BJ (cell line): ENCODE measurements around the gene PDGFB. TPM values are rescaled to one million over a fixed set of nuclear protein-coding genes. Genes with fewer than 3 reads are reported as not detected.

Experiments
- CTCF ChIA-PET: fragments of 350-600 bp; formaldehyde crosslinking; extraction: SDS; loops from one replicate; lab custom pipeline; 2021; ENCODE audit warnings: antibody characterized with exemption, inconsistent platforms; lab: Yijun Ruan, JAX
- POLR2A ChIA-PET: fragments of 300-600 bp; sonication (Branson Sonifier 250); formaldehyde crosslinking; extraction: SDS; loops from one replicate; lab custom pipeline; 2021; ENCODE audit warnings: antibody characterized with exemption; lab: Charles Lee
- DNase-seq: peaks from one replicate; pipeline ENCODE4 v3.0.0-alpha.2; 2011; ENCODE audit warnings: low read depth
- H3K27me3 ChIP-seq: 2 replicates; pipeline ENCODE4 v1.6.0; 2011; ENCODE audit warnings: low read length; ENCODE audit not compliant: control insufficient read depth, insufficient read depth
- H3K36me3 ChIP-seq: 2 replicates; pipeline ENCODE4 v1.5.1; 2011; ENCODE audit warnings: low read length; ENCODE audit not compliant: control insufficient read depth, insufficient read depth
- H3K4me3 ChIP-seq: 2 replicates; pipeline ENCODE4 v1.5.1; 2011; ENCODE audit warnings: low read depth, mild to moderate bottlenecking, control low read depth, low read length
- polyA plus RNA-seq: library from polyadenylated mRNA; depleted of rRNA; stranded (reverse); fragments of >200 nt; gene quantifications from 2 replicates; pipeline ENCODE4 v1.2.3, GENCODE V29; 2011
- TF ChIP-seq, protein P1 (sequence below): IDR thresholded peaks from 2 replicates; pipeline ENCODE4 v1.5.1; 2011; ENCODE audit warnings: low read depth, mild to moderate bottlenecking, control low read depth, inconsistent platforms, low read length, moderate library complexity; ENCODE audit not compliant: insufficient read depth

Gene PDGFB
- polyA plus RNA-seq, 1 experiment: 0.13 TPM

GRCh38 chr22:39234867-39235687, 9.7 kb downstream of the PDGFB start:
- DNase-seq: no peak
- CTCF ChIA-PET: interaction anchor here (1.1 kb wide), 1 partner anchor 76 kb away, joined by 3 read pairs; no protein-coding TSS in a partner anchor
- no peaks in the 10 kb centered on the region for H3K27me3 ChIP-seq
- H3K4me3 ChIP-seq: no peak overlapping the region
- POLR2A ChIA-PET: no interaction called here
- TF ChIP-seq, protein P1, sequence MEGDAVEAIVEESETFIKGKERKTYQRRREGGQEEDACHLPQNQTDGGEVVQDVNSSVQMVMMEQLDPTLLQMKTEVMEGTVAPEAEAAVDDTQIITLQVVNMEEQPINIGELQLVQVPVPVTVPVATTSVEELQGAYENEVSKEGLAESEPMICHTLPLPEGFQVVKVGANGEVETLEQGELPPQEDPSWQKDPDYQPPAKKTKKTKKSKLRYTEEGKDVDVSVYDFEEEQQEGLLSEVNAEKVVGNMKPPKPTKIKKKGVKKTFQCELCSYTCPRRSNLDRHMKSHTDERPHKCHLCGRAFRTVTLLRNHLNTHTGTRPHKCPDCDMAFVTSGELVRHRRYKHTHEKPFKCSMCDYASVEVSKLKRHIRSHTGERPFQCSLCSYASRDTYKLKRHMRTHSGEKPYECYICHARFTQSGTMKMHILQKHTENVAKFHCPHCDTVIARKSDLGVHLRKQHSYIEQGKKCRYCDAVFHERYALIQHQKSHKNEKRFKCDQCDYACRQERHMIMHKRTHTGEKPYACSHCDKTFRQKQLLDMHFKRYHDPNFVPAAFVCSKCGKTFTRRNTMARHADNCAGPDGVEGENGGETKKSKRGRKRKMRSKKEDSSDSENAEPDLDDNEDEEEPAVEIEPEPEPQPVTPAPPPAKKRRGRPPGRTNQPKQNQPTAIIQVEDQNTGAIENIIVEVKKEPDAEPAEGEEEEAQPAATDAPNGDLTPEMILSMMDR: no peak
- no peaks in the 10 kb centered on the region for H3K36me3 ChIP-seq

GRCh38 chr22:39234472-39234787, 10.4 kb downstream of the PDGFB start:
- TF ChIP-seq, protein P1: no peak
- no peak for DNase-seq
- POLR2A ChIA-PET: no interaction called here
- Histone ChIP-seq H3K36me3 (no peaks in the 10 kb centered on the region), H3K27me3 (no peaks in the 10 kb centered on the region), H3K4me3 (no peak overlapping the region)
- CTCF ChIA-PET: no interaction called here

DNA sequence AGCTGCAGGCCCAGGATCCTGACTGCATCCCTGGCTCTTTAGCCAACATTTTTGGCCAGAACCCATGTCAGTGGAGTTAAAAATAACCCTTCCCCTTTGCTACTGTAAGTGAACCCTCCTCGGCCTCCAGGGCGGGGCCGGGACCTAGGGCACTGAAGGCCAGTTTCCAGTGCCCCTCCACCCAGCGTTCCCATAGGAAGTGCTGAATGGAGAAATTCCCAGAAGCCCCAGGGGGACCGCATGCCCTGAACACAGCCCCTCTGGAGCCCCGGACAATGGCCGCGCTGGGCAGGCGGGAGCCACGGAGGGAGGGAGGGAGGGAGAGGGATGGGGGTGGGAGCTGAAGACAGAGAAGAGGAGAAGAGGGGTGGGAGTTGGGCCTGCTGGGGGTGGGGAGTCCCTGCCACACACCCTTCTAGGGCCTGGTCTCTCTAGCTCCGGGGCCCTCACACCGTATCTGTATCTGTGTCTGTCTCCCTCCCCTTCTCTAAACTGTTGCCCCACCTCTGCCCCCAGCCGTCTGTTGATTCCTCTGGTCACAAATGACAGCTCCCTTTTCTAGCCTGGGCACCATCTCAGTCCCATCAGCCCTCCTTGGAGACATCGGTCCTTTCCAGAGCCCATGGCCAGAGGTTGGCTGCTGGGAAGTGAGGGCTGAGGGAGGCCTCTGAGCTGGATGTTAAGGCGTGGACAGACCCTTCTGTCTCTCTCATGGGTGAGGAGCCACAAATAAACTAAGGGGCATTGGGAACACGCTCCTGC, 10.9 kb downstream of the PDGFB start:
- Histone ChIP-seq H3K4me3 (no peak overlapping the region), H3K27me3 (no peaks in the 10 kb centered on the region), H3K36me3 (no peaks in the 10 kb centered on the region)
- POLR2A ChIA-PET: no interaction called here
- CTCF ChIA-PET: no interaction called here
- no peak for DNase-seq
- TF ChIP-seq, protein P1: no peak

- TF ChIP-seq, protein P1: no peak
- POLR2A ChIA-PET: no interaction called here
Measured at GRCh38 chr22:39232806-39233709, 11.7 kb downstream of the PDGFB start.

More at GRCh38 chr22:39232806-39233709, 11.7 kb downstream of the PDGFB start:
- no peaks in the 10 kb centered on the region for H3K36me3 ChIP-seq
- no peaks in the 10 kb centered on the region for H3K27me3 ChIP-seq
- CTCF ChIA-PET: no interaction called here
- H3K4me3 ChIP-seq: no peak overlapping the region
- no peak for DNase-seq
